Measurements from ENCODE around the gene ZNF606. TPM values are rescaled to one million over a fixed set of nuclear protein-coding genes. Genes with fewer than 3 reads are reported as not detected.
"Not testable (repeated sequence)": the region's sequence is repeated elsewhere in the genome, so short reads cannot be mapped to it uniquely, and the experiment has no call there.

The ZNF606 gene
- total RNA-seq, 1 experiment from 2014 or later: not detected

DNA sequence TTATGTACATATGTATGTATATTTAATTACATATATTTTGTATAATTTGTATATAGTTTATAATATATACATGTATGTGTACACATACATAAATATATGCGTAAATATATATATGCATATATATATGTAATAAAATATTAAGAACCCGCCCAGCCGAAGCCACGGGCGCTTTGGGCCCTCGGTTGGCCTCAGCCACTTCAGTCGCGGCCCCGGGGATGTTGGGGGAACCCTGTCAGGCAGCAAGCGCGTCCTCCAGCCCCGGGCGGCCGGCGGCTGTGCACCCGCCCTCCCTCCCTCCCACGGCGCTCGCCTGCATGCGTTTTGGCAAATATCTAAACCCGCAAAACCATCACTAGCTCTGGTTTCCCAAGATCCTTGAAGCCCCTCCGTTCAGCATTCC lies 7.9 kb upstream of the ZNF606 start:
- DNase-seq (ENCODE audit: low spot score): no peak

DNA sequence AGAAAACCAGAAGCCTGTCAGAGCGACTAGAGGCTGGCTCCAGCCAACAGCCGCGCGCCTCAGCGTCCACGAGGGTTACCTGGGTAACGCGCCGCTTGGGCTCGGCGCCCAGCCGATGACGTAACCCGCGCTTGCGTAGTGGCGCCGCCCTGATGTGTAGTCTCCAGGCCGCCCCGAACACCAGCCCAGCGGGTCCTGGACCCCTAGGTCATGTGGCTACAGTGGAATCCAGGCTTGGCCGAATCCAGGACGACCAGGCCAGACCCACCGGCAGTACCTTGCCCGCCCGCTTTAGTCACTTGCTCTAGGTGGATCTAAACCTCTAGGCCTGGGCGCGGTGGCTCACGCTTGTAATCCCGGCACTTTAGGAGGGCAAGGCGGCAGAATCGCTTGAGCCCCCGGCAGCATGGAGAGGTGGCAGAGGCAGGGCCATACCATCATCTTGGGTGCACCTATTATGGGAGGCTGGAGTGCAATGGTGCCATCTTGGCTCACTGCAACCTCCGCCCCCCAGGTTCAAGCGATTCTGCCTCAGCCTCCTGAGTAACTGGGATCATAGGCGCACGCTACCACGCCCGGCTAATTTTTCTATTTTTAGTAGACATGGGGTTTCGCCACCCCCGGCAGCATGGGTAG lies 7.2 kb upstream of the ZNF606 start:
- DNase-seq (ENCODE audit: low spot score): no peak

DNA sequence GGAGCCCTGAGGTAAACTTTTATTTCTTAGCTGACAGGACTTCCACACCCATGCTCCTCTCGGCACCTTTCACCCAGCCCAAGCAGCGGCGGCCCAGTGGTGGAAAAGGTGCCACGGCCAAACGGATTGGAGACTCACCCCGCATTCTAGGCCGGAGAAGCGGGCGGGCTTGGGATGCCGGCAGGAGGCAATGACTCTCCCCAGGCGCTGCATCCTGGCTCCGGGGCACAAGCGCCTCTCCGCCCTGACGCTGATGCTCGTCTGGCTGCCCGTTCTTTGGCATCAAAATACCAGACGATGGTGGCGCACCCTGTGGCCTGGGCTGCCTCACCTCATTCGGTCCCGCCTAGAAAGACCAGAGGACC lies 6.7 kb upstream of the ZNF606 start:
- DNase-seq (ENCODE audit: low spot score): no peak

DNA sequence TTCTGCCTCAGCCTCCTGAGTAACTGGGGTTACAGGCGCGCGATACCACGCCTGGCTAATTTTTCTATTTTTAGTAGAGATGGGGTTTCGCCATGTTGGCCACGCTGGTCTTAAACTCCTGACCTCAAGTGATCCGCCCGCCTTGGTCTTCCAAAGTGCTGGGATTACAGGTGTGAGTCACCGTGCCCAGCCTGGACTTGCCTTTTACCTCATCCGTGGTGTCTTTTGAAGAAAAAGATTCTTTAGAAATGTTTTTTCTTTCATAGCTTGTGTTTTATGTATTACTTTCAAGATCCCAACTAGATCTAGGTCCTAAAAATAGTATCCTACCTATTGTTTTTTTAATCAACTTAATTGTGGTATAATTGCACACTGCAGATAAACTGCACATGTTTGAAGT lies 6.3 kb upstream of the ZNF606 start:
- DNase-seq (ENCODE audit: low spot score): not testable (repeated sequence)

DNA sequence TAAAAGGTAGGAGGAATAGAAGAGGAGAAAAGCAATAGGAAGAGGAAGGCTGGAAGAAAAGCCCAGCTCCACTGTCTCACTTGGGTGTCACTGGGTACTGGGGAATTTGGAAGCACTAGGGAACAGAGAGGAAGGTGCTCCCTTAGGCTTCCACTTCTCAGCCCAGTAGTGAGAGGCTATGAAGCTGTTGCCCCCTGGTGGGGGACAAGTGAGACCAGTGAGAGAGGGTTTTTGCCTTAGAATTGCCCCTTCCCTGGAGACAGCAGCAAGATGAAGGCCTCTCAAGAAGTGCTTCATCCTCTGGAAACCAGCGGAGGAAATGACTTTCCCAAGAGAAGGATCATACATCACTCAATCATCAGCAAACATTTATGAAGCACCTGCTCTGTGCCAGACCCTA lies 4.7 kb upstream of the ZNF606 start:
- peak; percentile 11 for DNase-seq (ENCODE audit: low spot score)

DNA sequence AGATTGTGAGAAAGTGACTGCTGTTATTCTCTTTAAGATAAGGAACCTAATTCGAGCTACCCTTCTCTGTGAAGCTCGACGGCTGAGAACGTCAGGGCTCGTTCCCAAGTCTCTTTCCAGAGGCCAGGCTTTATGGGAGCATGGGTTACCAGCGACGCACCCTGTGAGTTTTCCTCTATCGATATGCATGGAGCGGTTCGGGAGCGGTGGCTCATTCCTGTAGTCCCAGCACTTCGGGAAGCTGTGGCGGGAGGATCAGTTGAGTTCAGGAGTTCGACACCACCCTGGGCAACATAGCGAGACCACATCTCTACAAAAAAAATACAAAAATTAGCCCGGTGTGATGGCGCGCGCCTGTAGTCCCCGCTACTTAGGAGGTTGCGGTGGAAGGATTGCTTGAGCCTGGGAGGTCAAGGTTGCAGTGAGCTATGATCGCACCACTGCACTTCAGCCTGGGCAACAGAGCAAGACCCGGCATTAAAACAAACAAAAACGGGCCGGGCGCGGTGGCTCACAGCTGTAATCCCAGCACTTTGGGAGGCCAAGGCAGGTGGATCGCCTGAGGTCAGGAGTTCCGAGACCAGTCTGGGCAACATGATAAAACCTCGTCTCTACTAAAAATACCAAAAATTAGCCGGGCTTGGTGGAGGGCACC lies 681 bp upstream of the ZNF606 start:
- no peak for DNase-seq (ENCODE audit: low spot score)

DNA sequence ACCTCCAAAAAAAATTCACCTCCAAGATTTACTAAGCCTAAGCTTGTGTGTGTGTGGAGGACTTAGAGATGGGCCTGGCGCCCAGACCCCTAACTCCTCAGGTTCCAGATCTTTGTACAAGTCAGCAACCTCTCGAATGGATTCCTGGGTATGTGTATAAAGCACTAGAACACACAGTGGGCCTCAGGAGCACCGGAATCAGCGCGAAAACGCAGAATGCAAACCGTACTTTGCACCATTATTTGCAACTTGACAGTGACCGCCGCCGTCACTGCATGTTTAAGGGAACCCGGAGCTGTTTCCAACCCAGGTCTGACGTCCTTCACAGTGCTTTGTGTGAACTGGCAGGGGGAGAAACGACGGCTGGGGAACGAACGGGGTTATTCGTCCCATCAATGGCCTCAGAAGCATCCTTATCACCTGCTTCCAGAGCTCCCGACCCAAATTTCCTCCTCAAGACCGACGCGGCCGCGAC lies 688 bp downstream of the ZNF606 start:
- no peak for DNase-seq (ENCODE audit: low spot score)

DNA sequence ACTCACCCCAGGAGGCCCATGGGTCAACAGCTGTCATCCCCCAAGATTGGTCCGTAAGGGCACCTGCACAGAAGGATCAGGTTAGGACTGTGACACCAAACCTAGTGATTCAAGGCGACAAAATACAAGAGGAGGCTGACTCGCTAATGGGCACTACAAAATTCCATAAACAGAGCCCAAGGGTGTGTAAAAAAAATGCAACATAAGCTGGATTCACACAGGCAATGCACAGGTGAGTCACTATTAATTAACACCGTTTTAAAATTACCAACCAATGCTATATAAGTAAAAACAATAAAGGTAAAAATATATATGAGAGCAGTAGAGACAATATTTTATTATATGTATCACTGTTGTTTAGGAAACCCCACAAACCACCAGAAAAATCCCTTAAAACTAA lies 1.9 kb downstream of the ZNF606 start:
- DNase-seq (ENCODE audit: low spot score): no peak

DNA sequence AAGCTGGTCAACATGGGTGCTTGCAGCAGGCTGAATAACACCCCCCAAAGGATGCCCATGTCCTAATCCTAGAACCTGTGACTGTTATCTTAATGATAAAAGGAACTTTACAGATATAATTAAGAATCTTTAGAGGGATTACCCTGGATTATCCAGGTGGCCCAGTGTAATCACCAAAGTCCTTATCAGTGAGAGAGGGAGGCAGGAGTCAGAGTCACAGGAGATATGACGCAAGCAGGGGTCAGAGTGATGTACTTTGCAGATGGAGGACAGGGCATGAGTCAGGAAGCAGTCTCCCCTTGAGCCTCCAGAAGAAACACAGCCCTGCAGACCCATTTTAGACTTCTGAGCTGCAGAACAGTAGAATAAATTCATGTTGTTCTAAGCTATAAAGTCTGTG lies 9.8 kb downstream of the ZNF606 start:
- DNase-seq (ENCODE audit: low spot score): no peak

DNA sequence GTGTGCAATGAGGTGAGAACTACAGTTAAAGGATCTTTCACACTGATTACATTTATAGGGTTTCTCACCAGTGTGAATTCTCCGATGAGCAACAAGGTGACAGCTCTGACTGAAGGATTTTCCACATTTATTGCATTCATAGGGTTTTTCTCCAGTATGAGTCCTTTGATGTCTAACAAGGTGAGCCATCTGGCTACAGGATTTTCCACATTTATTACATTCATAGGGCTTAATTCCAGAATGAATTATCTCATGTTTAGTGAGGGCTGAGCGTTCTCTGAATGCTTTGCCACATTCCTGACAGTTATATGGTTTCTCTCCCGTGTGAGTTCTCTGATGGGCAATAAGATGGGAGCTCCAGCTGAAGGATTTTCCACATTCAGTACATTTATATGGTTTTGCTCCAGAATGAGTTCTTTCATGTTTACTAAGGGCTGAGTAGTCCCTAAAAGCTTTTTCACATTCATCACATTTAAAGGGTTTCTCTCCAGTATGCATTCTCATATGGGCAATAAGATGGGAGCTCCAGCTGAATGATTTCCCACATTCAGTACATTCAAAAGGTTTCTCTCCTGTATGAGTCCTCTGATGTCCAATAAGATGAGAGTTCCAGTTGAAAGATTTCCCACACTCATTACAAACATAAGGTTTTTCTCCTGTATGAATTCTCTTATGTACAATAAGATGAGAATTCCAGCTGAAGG lies 23.9 kb downstream of the ZNF606 start:
- peak; percentile 11 for DNase-seq (ENCODE audit: low spot score)

DNA sequence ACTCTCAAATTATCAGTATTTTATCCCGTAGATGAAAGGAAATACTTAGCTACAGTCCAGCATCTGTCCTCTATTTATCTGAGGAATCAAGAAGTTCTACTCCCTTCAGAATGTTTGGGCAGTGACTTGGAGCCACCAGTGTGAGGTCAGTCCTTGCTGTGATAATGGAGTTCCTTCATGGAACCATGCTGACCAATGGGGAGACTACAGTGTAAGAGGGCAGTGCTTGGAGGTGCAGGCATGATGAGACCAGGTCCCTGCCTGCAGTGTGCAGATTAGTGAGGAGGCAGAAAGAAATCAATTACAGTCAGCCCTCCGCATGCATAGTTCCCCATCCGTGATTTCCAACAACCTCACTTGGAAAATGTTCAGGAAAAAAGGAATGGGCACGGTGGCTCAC lies 28.2 kb downstream of the ZNF606 start, which contains the start of gene C19orf18:
TSS of gene C19orf18 (minus strand) at position 101 of the 400 bp plus-strand sequence. CDS start 102 bp downstream, outside the sequence.
- DNase-seq (ENCODE audit: low spot score): no peak

DNA sequence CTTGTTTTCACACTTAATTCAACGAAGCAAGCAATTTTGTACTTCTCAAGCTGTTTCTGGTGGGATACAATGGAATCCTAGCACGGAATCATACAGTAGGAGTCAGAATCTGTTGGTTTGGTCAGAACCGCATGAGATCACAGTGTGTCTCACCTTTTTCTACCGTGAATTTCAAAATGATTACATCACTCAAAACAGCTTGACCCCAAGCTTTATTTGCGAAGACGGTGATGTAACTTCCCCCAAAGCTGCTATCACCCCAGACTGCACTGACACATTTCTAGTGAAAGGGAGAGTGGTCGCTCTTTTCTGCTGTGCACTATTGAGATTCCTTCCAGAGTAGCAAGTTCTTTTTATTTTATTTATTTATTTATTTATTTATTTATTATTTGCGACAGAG lies 37.9 kb downstream of the ZNF606 start:
- DNase-seq (ENCODE audit: low spot score): no peak

DNA sequence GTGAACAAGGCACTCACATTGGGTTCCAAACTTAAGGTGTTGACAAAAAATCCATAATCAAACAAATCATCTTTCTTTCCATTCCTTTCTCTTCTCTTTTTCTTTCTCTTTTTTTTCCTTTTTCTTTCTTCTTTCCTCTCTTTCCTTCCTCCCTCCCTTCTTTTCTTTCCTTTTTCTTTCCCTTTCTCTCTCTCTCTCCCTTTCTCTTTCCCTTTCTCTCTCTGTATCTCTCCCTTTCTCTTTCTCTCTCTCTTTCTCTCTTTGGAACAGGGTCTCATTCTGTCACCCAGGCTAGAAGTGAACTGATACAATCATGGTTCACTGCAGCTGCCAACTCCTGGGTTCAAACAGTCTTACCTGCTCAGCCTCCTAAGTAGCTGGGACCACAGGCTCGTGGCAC lies 40.8 kb downstream of the ZNF606 start:
- no peak for DNase-seq (ENCODE audit: low spot score)

DNA sequence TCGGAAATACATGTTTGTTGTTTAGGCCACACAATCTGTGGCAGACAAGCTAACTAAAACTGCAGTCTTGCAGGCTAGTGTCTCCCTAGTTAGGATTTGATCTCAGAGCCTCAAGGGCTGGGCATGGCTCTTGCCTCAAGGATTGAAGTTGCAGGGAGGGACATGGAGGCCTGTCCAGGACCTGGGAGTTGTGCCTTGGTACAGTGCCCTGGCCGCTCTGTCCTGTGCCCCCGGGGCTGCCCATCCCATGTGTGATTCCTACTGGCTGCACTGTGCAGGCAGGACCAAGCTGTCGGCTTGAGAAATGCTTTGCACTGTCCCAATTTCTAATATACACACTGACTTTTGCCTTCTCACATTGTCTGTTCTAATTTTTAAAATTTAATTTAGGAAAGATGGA lies 47.6 kb downstream of the ZNF606 start:
- no peak for DNase-seq (ENCODE audit: low spot score)

DNA sequence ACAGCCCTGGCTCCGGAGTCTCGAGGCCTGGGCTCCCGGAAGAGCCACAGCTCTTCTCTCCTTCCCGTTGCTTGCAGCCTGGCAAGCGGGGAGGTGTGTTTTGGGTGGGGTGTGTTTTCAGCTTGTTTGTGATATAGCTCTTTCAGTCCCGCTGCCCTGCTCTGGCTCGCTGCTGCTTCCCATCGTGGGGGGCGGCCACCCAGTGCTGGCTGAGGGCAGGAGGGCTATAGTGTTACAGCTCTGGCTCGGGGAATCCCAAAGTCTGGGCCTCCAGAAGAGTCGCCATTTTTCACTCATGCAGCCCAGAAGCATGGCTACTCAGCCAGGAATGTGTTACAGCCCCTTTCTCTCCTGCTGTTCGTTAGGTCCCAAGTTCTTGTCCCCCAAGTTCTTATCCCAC lies 52.9 kb downstream of the ZNF606 start:
- DNase-seq (ENCODE audit: low spot score): no peak

DNA sequence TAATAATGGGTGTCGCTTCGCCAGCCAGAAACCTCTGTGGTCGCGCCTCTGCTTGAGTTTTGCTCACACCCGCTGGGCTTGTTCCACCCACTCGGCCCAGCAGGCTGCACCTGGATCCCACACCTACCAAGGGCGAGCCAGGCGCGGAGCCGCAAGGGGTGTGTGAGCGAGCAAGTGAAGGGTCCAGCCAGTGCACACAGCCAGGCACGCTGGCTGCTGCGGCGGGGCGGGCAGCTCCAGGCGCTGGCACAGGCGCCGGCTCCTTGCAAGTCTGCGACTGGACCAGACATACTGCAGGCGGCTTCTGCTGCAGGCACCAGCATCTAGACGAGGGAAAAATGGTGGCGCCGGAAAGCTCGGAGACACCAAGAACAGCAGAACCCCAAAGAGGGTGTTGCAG lies 53.3 kb downstream of the ZNF606 start:
- no peak for DNase-seq (ENCODE audit: low spot score)

DNA sequence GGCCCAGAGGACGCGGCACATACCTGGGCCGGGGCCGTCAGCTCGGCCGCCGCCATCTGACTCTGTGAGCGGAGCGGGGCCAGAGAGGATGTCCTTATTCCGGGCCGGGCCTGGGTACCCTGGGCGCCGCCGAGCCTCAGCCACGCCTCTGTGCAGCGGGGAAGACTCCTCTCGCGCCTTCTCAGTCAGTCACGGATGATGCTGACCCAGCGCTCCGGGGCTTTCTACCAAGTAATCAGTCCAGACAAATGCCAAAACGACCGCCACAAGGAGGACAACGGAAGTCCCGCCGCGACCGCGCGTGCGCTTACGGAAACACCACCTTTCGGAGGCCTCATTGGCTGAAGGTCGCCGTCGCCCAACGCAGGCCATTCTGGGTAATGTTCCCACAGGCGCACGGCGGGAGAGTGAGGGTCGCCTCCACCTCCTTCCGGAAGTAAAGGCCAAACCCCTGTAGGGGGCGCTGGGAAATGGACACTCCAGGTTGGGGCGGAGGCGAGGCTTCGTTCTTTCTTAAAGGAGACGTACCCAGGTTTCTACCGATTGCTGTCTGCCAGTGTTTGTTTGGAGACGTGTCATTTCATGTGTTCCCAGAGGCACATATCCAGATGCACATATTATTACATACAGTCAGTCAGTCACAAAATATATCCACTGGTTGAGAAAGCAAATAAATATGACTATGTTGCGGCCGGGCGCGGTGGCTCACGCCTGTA lies 55.0 kb downstream of the ZNF606 start, which contains the start of gene ZNF256:
TSS of gene ZNF256 (minus strand) at position 288 of the 716 bp plus-strand sequence. CDS start at position 56, 232 bp downstream.
- no peak for DNase-seq (ENCODE audit: low spot score)

DNA sequence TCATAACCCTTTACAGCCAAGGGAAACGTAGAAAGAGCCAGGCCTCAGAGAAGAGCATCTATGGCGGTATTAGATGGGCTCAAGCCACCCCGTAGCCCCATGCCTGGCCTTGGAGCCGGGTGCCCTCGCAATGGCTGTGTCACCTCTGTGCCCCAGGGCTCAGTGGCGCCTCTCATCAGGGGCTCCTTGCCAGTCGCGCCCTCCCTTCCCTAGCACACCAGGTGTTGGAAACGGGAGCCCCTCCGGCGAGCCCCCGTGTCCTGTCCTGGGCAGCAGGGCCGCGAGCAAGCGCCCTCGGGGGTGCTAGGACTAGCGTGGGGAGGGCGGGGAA lies 55.6 kb downstream of the ZNF606 start:
- DNase-seq (ENCODE audit: low spot score): no peak

DNA sequence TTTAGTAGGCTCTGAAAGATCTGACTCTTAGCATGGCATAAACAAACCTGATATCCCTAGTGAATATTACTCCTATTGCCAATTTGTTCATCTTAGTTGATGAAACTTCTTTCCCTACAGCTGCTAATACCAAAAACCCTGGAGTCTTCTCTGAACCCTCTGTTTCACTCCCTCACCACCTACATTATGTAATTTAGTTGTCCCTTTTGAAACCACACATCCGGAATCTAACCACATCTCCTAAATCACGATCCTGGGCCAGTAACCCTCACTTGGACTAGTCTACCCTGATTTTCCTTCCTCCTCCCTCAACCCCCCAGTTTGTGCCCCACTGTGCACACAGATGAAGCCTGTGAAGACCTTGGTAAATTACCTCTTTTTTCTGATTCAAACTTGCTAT lies 56.3 kb downstream of the ZNF606 start:
- DNase-seq (ENCODE audit: low spot score): no peak

DNA sequence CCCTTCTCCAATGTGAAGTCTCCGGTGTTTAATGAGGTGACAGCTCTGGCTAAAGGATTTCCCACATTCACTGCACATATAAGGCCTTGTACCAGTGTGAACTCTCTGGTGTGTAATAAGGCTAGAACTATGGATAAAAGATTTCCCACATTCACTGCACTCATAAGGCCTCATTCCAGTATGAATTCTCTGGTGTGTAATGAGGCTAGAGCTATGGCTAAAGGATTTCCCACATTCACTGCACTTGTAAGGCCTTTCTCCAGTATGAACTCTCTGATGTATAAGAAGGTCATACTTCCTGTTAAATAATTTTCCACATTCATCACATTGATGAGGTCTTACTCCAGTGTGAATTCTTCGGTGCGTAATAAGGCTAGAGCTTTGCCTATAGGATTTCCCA lies 61.0 kb downstream of the ZNF606 start:
- no peak for DNase-seq (ENCODE audit: low spot score)

DNA sequence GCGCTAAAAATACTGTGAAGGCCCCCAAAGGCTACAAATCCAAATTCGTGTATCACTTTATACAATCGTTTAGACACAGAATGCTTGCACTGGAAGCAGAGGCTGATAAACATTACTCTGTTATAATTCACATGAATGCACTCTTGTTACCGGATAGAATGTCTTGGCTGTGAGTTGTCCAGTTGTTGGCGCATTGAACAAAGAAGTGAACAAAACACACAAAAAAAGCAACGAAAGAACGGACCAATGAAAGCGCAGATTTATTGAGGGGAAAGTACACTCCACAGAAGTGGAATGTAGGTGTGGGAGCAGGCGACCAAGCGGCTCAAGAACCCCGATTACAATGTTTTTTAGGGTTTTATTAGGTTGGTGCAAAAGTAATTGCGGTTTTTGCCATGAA lies 66.9 kb downstream of the ZNF606 start:
- no peak for DNase-seq (ENCODE audit: low spot score)
